Left renal pelvis (tissue), 4 donors: Measurements from ENCODE around the gene ZNF451. TPM values are rescaled to one million over a fixed set of nuclear protein-coding genes. Genes with fewer than 3 reads are reported as not detected.
"Not testable (repeated sequence)": the region's sequence is repeated elsewhere in the genome, so short reads cannot be mapped to it uniquely, and the experiment has no call there.

Experiments used
- DNase-seq, 4 donors: peaks; one replicate each; pipeline ENCODE4 v3.0.0-alpha.2; 2013; ENCODE audit warnings: low read depth in 4 of 4, low spot score in 3 of 4
- polyA plus RNA-seq, 4 donors: library from polyadenylated mRNA; unstranded; fragments of 120-200 nt; gene quantifications; one replicate each; pipeline ENCODE4 v1.2.1, GENCODE V29; 2013; ENCODE audit not compliant: insufficient read length in 4 of 4

The ZNF451 gene, protein sequence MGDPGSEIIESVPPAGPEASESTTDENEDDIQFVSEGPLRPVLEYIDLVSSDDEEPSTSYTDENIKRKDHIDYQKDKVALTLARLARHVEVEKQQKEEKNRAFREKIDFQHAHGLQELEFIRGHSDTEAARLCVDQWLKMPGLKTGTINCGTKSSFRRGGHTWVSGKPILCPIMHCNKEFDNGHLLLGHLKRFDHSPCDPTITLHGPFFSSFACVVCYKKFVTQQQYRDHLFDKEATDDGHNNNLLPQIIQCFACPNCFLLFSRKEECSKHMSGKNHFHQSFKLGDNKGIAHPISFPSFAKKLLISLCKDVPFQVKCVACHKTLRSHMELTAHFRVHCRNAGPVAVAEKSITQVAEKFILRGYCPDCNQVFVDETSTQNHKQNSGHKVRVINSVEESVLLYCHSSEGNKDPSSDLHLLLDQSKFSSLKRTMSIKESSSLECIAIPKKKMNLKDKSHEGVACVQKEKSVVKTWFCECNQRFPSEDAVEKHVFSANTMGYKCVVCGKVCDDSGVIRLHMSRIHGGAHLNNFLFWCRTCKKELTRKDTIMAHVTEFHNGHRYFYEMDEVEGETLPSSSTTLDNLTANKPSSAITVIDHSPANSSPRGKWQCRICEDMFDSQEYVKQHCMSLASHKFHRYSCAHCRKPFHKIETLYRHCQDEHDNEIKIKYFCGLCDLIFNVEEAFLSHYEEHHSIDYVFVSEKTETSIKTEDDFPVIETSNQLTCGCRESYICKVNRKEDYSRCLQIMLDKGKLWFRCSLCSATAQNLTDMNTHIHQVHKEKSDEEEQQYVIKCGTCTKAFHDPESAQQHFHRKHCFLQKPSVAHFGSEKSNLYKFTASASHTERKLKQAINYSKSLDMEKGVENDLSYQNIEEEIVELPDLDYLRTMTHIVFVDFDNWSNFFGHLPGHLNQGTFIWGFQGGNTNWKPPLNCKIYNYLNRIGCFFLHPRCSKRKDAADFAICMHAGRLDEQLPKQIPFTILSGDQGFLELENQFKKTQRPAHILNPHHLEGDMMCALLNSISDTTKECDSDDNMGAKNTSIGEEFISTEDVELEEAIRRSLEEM
- 10 to 100 TPM; 31.4 to 41.8 (median 36.9) TPM for polyA plus RNA-seq

DNA sequence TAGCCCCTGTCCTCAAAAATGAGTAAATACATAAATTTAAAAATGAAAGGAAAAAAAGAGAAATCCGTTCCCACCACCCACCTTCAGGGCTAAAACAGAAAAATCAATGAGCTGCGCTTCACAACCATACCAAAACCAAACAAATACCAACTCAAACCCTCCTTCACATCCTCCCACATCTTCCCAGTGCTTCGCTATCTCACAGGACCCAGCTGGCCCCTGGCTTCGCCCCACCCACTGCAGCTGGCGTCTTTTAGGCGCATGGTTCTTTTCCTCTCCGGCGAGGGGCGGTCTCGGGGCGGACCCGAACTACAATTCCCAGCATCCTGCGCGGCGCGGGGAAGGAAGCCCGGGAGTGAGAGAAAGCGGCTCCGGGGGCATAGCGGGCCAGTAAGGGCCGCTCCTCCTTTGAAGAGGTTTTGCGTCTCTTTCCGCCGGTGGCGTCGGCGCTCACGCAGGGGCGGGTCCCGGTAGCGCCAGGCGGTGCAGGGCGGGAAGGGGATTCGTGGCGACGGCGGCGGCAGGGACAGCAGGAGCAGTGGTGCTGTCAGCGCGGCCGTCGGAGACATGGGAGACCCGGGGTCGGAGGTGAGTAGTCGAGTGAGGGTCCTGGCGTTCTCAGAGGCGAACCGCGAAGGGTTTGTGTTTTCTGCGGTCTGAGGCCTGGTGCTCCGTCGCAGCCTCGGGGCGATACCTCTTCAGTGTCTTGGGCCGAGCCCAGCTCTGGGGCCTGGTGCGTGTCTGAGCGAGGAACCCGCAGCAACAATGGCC is at the start of gene ZNF451:
Gene ZNF451 (plus strand): TSS at position 502 of the 771 bp plus-strand sequence. CDS start 66 bp downstream, at position 568.
- DNase-seq: peak; percentile 90 to 93 (median 92)

- not testable (repeated sequence) for DNase-seq
These were observed 45.9 kb upstream of the ZNF451 start for GRCh38 chr6:57044061-57044460.

GRCh38 chr6:57044568-57044967 is 45.4 kb upstream of the ZNF451 start:
- DNase-seq: no peak

GRCh38 chr6:57046332-57047256 is 43.4 kb upstream of the ZNF451 start, which contains the start of gene KIAA1586:
KIAA1586 (plus strand) TSS chr6:57046693; CDS start chr6:57046756, 63 bp downstream.
- peak; percentile 72 to 78 (median 74) for DNase-seq

DNA sequence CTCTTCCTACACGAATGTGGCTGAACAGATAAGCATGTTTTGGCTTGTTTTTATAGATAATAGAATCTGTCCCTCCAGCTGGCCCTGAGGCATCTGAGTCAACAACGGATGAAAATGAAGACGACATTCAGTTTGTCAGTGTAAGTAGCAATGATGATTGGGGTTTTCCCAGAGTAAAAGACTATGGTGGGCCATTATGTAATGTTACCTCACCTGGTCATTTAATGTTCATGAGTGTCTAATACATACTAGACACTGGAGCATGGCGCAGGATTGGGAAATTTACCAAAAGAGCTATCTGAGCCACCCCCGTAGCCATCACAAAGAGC is 42.8 kb upstream of the ZNF451 start:
- not testable (repeated sequence) for DNase-seq

DNA sequence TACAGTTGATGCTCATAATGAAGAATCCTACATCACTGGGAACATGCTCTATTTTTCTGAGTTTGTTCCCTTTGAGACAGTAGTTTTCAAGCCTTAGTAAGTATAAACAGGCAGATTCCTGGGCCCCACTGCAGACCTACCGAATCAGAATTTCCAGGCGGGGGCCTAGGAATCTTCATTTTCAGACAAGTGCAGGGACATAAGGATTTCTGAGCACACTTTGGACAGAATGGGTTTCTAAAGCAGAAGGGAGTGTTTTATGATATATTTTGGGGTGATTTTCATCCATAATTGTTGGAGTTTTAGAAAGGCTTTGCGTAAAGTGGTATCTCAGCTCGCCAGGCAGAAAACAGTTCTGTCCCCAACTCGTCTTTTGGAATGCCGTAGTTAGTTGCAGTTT is 42.1 kb upstream of the ZNF451 start:
- not testable (repeated sequence) for DNase-seq

- no peak for DNase-seq
These were observed 41.4 kb upstream of the ZNF451 start for GRCh38 chr6:57048577-57048976.

DNA sequence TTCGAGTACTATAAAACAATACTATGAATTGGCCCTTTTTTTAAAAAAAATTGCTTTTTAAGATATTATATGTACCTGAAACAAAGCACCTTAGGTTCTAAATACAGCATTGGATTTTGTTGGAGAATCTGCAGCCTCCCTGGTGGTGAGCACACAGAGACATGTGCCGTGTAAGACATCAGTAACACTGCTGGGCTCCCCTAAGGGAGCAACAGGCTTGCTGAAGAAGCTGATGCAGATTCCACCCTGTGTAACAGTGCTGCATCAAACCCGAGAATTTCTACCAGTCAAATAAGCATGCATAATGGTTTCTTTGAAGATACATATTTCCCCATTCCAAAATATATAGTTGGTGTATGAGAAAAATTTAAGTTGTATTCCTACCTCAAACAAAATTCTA is 26.1 kb upstream of the ZNF451 start:
- no peak for DNase-seq

GRCh38 chr6:57064809-57065208 is 25.2 kb upstream of the ZNF451 start:
- DNase-seq: no peak

- DNase-seq: no peak
These were observed 21.9 kb upstream of the ZNF451 start for GRCh38 chr6:57068061-57068460.

- DNase-seq: no peak
These were observed 20.8 kb upstream of the ZNF451 start for GRCh38 chr6:57069228-57069627.

- DNase-seq: no peak
These were observed 20.1 kb upstream of the ZNF451 start for GRCh38 chr6:57069920-57070331.

GRCh38 chr6:57072108-57072507 is 17.9 kb upstream of the ZNF451 start:
- no peak for DNase-seq

DNA sequence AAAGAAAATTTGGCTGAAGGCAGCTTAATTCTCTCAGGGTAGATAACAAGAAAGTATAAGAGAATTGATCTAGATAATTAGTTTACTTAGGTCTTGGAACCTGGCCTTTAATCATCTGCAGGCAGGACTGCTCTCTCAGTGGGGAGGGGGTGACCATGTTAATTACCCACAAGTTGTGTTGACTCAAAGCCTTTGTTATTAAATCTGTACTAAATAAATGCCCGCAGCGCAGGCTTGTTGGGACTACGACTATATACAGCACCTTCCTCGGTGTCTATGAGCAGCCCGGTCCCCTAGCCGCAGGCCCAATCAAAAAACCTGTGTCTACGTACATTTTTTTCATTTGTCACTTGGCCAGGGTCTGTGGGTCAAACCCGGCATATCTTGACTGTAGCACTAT is 15.6 kb upstream of the ZNF451 start:
- DNase-seq: no peak

DNA sequence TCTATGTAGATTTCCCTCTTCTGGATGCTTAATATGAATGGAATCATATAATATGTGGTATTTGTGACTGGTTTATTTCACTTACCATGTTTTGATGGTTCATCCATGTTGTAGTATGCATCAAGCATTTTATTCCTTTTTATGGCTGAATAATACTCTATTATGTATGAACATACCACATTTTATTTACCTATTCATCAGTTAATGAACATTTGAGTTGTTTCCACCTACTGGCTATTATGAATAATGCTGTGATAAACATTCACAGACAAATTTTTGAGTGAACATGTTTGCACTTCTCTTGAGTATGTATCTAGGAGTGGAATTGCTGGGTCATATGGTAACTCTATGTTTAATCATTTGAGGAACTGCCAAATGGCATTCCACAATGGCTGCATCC is 14.9 kb upstream of the ZNF451 start:
- DNase-seq: no peak

- DNase-seq: no peak
These were observed 11.3 kb upstream of the ZNF451 start for GRCh38 chr6:57078531-57079207.

- DNase-seq: no peak
These were observed 4.5 kb upstream of the ZNF451 start for GRCh38 chr6:57085471-57085870.

DNA sequence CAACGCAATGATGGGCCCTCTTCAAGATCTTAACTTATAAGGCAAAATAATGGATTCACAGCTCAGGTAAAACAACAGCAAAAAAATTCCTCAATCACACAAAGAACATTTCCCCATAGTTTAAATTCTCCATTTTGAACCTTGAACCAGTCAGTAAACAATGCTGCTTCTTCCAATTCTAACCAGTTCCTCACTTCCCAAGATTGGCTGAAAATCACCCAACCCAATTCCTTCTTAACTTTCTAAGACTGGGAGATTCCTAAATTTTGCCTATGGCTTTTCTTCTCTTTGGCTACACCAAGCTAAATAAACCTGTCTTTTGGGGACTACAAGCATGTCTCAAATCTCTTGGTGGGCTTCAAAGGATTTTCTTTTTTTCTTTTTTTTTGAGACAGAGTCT is 3.1 kb upstream of the ZNF451 start:
- DNase-seq: no peak

GRCh38 chr6:57087916-57088315 is 2.1 kb upstream of the ZNF451 start:
- DNase-seq: no peak
